Fibroblast of lung (primary cell): ENCODE measurements around the gene SORBS1. TPM values are rescaled to one million over a fixed set of nuclear protein-coding genes. Genes with fewer than 3 reads are reported as not detected.
"Not testable (repeated sequence)": the region's sequence is repeated elsewhere in the genome, so short reads cannot be mapped to it uniquely, and the experiment has no call there.

Experiments
- DNase-seq, 2 donors: peaks; one replicate each; pipeline versions ENCODE4 v3.0.0 to v3.0.0-alpha.2; 2010; ENCODE audit warnings: low read depth in 2 of 2
- H2AFZ ChIP-seq: 2 replicates; pipeline ENCODE4 v1.5.1; 2012; ENCODE audit warnings: low read length, control low read depth, inconsistent platforms
- H3K27ac ChIP-seq: 2 replicates; pipeline ENCODE4 v1.5.1; 2011; ENCODE audit warnings: low read length, control low read depth; ENCODE audit not compliant: insufficient read depth
- H3K27me3 ChIP-seq: 2 replicates; pipeline ENCODE4 v1.5.1; 2011; ENCODE audit warnings: mild to moderate bottlenecking, low read length; ENCODE audit not compliant: control insufficient read depth, insufficient read depth
- H3K36me3 ChIP-seq: 2 replicates; pipeline ENCODE4 v1.5.1; 2011; ENCODE audit warnings: low read length; ENCODE audit not compliant: control insufficient read depth, insufficient read depth
- H3K4me1 ChIP-seq: 2 replicates; pipeline ENCODE4 v1.5.1; 2011; ENCODE audit warnings: low read length; ENCODE audit not compliant: control insufficient read depth, insufficient read depth; ENCODE audit errors: extremely low read depth
- H3K4me2 ChIP-seq: 2 replicates; pipeline ENCODE4 v1.5.1; 2011; ENCODE audit warnings: low read length, control low read depth; ENCODE audit not compliant: insufficient read depth; ENCODE audit errors: extremely low read depth
- H3K4me3 ChIP-seq, 4 experiments: fragments of 200-600 bp in 1 of 4; sonication (generic) in 1 of 4; replicated peaks in 1 of 4; 2 replicates each; pipeline ENCODE4 v1.5.1; 2011 to 2016; ENCODE audit warnings: low read length in 4 of 4, low read depth in 3 of 4, mild to moderate bottlenecking in 3 of 4, control low read depth in 2 of 4, inconsistent platforms in 1 of 4, mixed read lengths in 1 of 4; ENCODE audit not compliant: insufficient read depth in 1 of 4; ENCODE audit errors: control extremely low read depth in 1 of 4
- H3K79me2 ChIP-seq: 2 replicates; pipeline ENCODE4 v1.5.1; 2012; ENCODE audit warnings: mild to moderate bottlenecking, low read length, inconsistent platforms; ENCODE audit not compliant: control insufficient read depth, insufficient read depth
- H3K9ac ChIP-seq: 2 replicates; pipeline ENCODE4 v1.5.1; 2011; ENCODE audit warnings: mild to moderate bottlenecking, low read length, control low read depth; ENCODE audit not compliant: insufficient read depth
- H3K9me3 ChIP-seq: 2 replicates; pipeline ENCODE4 v1.5.1; 2012; ENCODE audit warnings: low read depth, low read length; ENCODE audit not compliant: control insufficient read depth, insufficient read depth
- H4K20me1 ChIP-seq: 2 replicates; pipeline ENCODE4 v1.5.1; 2011; ENCODE audit warnings: low read length; ENCODE audit not compliant: control insufficient read depth, insufficient read depth; ENCODE audit errors: extremely low read depth
- EZH2 ChIP-seq: IDR thresholded peaks from 2 replicates; pipeline ENCODE4 v1.5.1; 2012; ENCODE audit warnings: low read length, control low read depth, mild to moderate bottlenecking; ENCODE audit errors: missing control alignments
- polyA plus RNA-seq, 2 donors: library from polyadenylated mRNA; depleted of rRNA in 1 of 2; stranded (reverse) in 1 of 2; unstranded in 1 of 2; fragments of >200 nt; gene quantifications; 2 replicates each; pipeline ENCODE4 v1.2.1, GENCODE V29; 2011 to 2012; ENCODE audit warnings: missing spikeins in 1 of 2
- total RNA-seq: library from RNA; depleted of rRNA; stranded (reverse); fragments of >200 nt; gene quantifications from 2 replicates; pipeline ENCODE4 v1.2.1, GENCODE V29; 2014
- TF ChIP-seq, protein P1 (sequence below), 2 donors: IDR thresholded peaks in 1 of 2; conservative IDR thresholded peaks in 1 of 2; 1 replicate in 1 of 2; 2 replicates in 1 of 2; pipeline ENCODE4 v1.5.1; 2011 to 2012; ENCODE audit warnings: low read length in 2 of 2, control low read depth in 1 of 2, inconsistent platforms in 1 of 2, low read depth in 1 of 2, mild to moderate bottlenecking in 1 of 2

The SORBS1 gene
- total and polyA plus RNA-seq, 2 donors (not counting 1 experiment from before 2014, with no cell fraction given): 0.33 to 0.50 TPM

- H3K4me3 ChIP-seq: no peak overlapping the region
- H4K20me1 ChIP-seq: no peaks in the 10 kb centered on the region
- no peak for TF ChIP-seq EZH2
- TF ChIP-seq, protein P1, sequence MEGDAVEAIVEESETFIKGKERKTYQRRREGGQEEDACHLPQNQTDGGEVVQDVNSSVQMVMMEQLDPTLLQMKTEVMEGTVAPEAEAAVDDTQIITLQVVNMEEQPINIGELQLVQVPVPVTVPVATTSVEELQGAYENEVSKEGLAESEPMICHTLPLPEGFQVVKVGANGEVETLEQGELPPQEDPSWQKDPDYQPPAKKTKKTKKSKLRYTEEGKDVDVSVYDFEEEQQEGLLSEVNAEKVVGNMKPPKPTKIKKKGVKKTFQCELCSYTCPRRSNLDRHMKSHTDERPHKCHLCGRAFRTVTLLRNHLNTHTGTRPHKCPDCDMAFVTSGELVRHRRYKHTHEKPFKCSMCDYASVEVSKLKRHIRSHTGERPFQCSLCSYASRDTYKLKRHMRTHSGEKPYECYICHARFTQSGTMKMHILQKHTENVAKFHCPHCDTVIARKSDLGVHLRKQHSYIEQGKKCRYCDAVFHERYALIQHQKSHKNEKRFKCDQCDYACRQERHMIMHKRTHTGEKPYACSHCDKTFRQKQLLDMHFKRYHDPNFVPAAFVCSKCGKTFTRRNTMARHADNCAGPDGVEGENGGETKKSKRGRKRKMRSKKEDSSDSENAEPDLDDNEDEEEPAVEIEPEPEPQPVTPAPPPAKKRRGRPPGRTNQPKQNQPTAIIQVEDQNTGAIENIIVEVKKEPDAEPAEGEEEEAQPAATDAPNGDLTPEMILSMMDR (conservative IDR thresholded peaks at IDR 0.05 in 1 of 2, IDR thresholded peaks at IDR 0.05 in 1 of 2; ENCODE audit: low read depth in 1 of 2, low read length in 2 of 2): no peak
- H3K9me3 ChIP-seq: no peaks in the 10 kb centered on the region
- no peak overlapping the region for H3K9ac ChIP-seq
- peaks cover 4% of the 10 kb centered on the region for H3K4me1 ChIP-seq
- H3K4me2 ChIP-seq: no peak overlapping the region
- no peaks in the 10 kb centered on the region for H3K27me3 ChIP-seq
- no peak for DNase-seq
- H2AFZ ChIP-seq: no peak overlapping the region
- no peaks in the 10 kb centered on the region for H3K79me2 ChIP-seq
- no peaks in the 10 kb centered on the region for H3K36me3 ChIP-seq
- no peak overlapping the region for H3K27ac ChIP-seq
Observed at GRCh38 chr10:95352684-95353083, 208.5 kb downstream of the SORBS1 start.

GRCh38 chr10:95350830-95351228, 210.3 kb downstream of the SORBS1 start:
- DNase-seq: no peak
- no peak overlapping the region for H3K4me2 ChIP-seq
- H2AFZ ChIP-seq: no peak overlapping the region
- no peaks in the 10 kb centered on the region for H4K20me1 ChIP-seq
- H3K27ac ChIP-seq: no peak overlapping the region
- no peak overlapping the region for H3K9ac ChIP-seq
- no peak overlapping the region for H3K4me3 ChIP-seq
- no peaks in the 10 kb centered on the region for H3K9me3 ChIP-seq
- no peaks in the 10 kb centered on the region for H3K27me3 ChIP-seq
- TF ChIP-seq, protein P1 (conservative IDR thresholded peaks at IDR 0.05 in 1 of 2, IDR thresholded peaks at IDR 0.05 in 1 of 2; ENCODE audit: low read depth in 1 of 2, low read length in 2 of 2): no peak
- H3K36me3 ChIP-seq: no peaks in the 10 kb centered on the region
- peaks cover 4% of the 10 kb centered on the region for H3K4me1 ChIP-seq
- no peaks in the 10 kb centered on the region for H3K79me2 ChIP-seq

GRCh38 chr10:95350219-95350829, 210.8 kb downstream of the SORBS1 start:
- peak in 1 of 2 donors; percentile 94 for DNase-seq
- Histone ChIP-seq H2AFZ (no peak overlapping the region), H3K4me1 (peaks cover 4% of the 10 kb centered on the region), H3K27ac (no peak overlapping the region), H3K9me3 (no peaks in the 10 kb centered on the region), H4K20me1 (no peaks in the 10 kb centered on the region), H3K4me3 (no peak overlapping the region), H3K4me2 (no peak overlapping the region), H3K27me3 (no peaks in the 10 kb centered on the region), H3K9ac (no peak overlapping the region), H3K36me3 (no peaks in the 10 kb centered on the region), H3K79me2 (no peaks in the 10 kb centered on the region)
- TF ChIP-seq, protein P1 (conservative IDR thresholded peaks at IDR 0.05 in 1 of 2, IDR thresholded peaks at IDR 0.05 in 1 of 2; ENCODE audit: low read depth in 1 of 2, low read length in 2 of 2): no peak
- no peak for TF ChIP-seq EZH2

DNA sequence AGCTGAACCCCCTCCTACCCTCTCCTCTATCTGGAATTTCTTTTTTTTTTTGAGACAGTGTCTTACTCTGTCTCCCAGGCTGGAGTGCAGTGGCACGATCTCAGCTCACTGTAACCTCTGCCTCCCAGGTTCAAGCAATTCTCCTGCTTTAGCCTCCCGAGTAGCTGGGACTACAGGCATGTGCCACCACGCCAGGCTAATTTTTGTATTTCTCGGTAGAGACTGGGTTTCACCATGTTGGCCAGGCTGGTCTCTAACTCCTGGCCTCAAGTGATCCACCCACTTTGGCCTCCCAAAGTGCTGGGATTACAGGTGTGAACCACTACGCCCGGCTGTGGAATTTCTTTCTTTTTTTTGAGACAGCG, 213.8 kb downstream of the SORBS1 start:
- H3K79me2 ChIP-seq, H3K4me2 ChIP-seq, H3K27me3 ChIP-seq, H2AFZ ChIP-seq, H3K27ac ChIP-seq, H3K4me1 ChIP-seq, H3K9me3 ChIP-seq, DNase-seq, H3K36me3 ChIP-seq, H3K4me3 ChIP-seq, H3K9ac ChIP-seq, H4K20me1 ChIP-seq: not testable (repeated sequence)
